Measurements from ENCODE around the gene RYR1. TPM values are rescaled to one million over a fixed set of nuclear protein-coding genes. Genes with fewer than 3 reads are reported as not detected.

RYR1 gene
- total RNA-seq, 4 donors from 2014 or later = 0.20 to 2.1 (median 1.4) TPM

GRCh38 chr19:38559428-38560401 is 126.2 kb downstream of the RYR1 start:
- in situ Hi-C loops (cut with MboI; ENCODE audit: low pct_ligation_motif_present in 1 of 4, low pct_unique_long_range_greater_than_20kb in 1 of 4, low sequenced_read_pairs in 3 of 4) (no loop called here), intact Hi-C loops (cut with DNase I; ENCODE audit: low total_unique reads) (no loop called here)
- H3K36me3 ChIP-seq = no peaks in the 10 kb centered on the region
- peaks cover 15% of the 10 kb centered on the region for H3K27me3 ChIP-seq
- H3K27ac ChIP-seq = no peak overlapping the region
- H3K4me3 ChIP-seq = no peak overlapping the region
- DNase-seq = no peak
- H3K9me3 ChIP-seq = no peaks in the 10 kb centered on the region
- WGBS, 2 donors (ENCODE audit: low coverage in 1 of 2) = 64 to 72% methylated on average over 3 to 13 of the region's 13 CpGs
- no peak for TF ChIP-seq EP300 (IDR thresholded peaks at IDR 0.05; ENCODE audit: low read depth)
- no peak for TF ChIP-seq POLR2AphosphoS5 (IDR thresholded peaks at IDR 0.05)
- TF ChIP-seq CTCF (IDR thresholded peaks at IDR 0.05) = no peak
- TF ChIP-seq POLR2A (IDR thresholded peaks at IDR 0.05) = no peak
- H3K4me1 ChIP-seq = peaks cover 0 to 6% (median 3%) of the 10 kb centered on the region in 4 donors

GRCh38 chr19:38561053-38561606 is 127.6 kb downstream of the RYR1 start:
- WGBS, 2 donors (ENCODE audit: low coverage in 1 of 2) = 92 to 100% methylated on average over 8 to 42 of the region's 42 CpGs
- intact Hi-C loops (cut with DNase I; ENCODE audit: low total_unique reads) = no loop called here
- no peak for TF ChIP-seq POLR2A (IDR thresholded peaks at IDR 0.05)
- no peak for TF ChIP-seq POLR2AphosphoS5 (IDR thresholded peaks at IDR 0.05)
- TF ChIP-seq CTCF (IDR thresholded peaks at IDR 0.05) = no peak
- no peak for TF ChIP-seq EP300 (IDR thresholded peaks at IDR 0.05; ENCODE audit: low read depth)
- Histone ChIP-seq H3K4me3 (no peak overlapping the region), H3K9me3 (no peaks in the 10 kb centered on the region), H3K36me3 (no peaks in the 10 kb centered on the region), H3K27me3 (peaks cover 26% of the 10 kb centered on the region), H3K4me1 (peaks cover 0 to 10% (median 3%) of the 10 kb centered on the region in 4 donors), H3K27ac (no peak overlapping the region)
- DNase-seq = no peak
- in situ Hi-C loops (cut with MboI; ENCODE audit: low pct_ligation_motif_present in 1 of 4, low pct_unique_long_range_greater_than_20kb in 1 of 4, low sequenced_read_pairs in 3 of 4) = no loop called here

GRCh38 chr19:38561658-38562057 is 128.2 kb downstream of the RYR1 start:
- DNase-seq = no peak
- H3K36me3 ChIP-seq = no peaks in the 10 kb centered on the region
- in situ Hi-C loops (cut with MboI; ENCODE audit: low pct_ligation_motif_present in 1 of 4, low pct_unique_long_range_greater_than_20kb in 1 of 4, low sequenced_read_pairs in 3 of 4) = no loop called here
- intact Hi-C loops (cut with DNase I; ENCODE audit: low total_unique reads) = no loop called here
- H3K4me3 ChIP-seq = no peak overlapping the region
- no peaks in the 10 kb centered on the region for H3K9me3 ChIP-seq
- peaks cover 26% of the 10 kb centered on the region for H3K27me3 ChIP-seq
- no peak for TF ChIP-seq POLR2AphosphoS5 (IDR thresholded peaks at IDR 0.05)
- TF ChIP-seq CTCF (IDR thresholded peaks at IDR 0.05) = no peak
- TF ChIP-seq EP300 (IDR thresholded peaks at IDR 0.05; ENCODE audit: low read depth) = no peak
- no peak for TF ChIP-seq POLR2A (IDR thresholded peaks at IDR 0.05)
- 84 to 85% methylated on average over 9 to 11 of the region's 11 CpGs for WGBS, 2 donors (ENCODE audit: low coverage in 1 of 2)
- no peak overlapping the region for H3K27ac ChIP-seq
- H3K4me1 ChIP-seq = peaks cover 0 to 10% (median 3%) of the 10 kb centered on the region in 4 donors

GRCh38 chr19:38562096-38562495 is 128.6 kb downstream of the RYR1 start:
- no peaks in the 10 kb centered on the region for H3K9me3 ChIP-seq
- H3K4me3 ChIP-seq = no peak overlapping the region
- H3K27ac ChIP-seq = no peak overlapping the region
- TF ChIP-seq POLR2AphosphoS5 (IDR thresholded peaks at IDR 0.05) (no peak), POLR2A (IDR thresholded peaks at IDR 0.05) (no peak), CTCF (IDR thresholded peaks at IDR 0.05) (no peak), EP300 (IDR thresholded peaks at IDR 0.05; ENCODE audit: low read depth) (no peak)
- DNase-seq = no peak
- in situ Hi-C loops (cut with MboI; ENCODE audit: low pct_ligation_motif_present in 1 of 4, low pct_unique_long_range_greater_than_20kb in 1 of 4, low sequenced_read_pairs in 3 of 4) = no loop called here
- H3K36me3 ChIP-seq = no peaks in the 10 kb centered on the region
- peaks cover 26% of the 10 kb centered on the region for H3K27me3 ChIP-seq
- 58% methylated on average over 6 of the region's 6 CpGs; no CpG with 5 or more reads in 1 of the 2 donors for whole genome bisulfite sequencing, 2 donors (ENCODE audit: low coverage in 1 of 2)
- peaks cover 0 to 10% (median 2%) of the 10 kb centered on the region in 4 donors for H3K4me1 ChIP-seq
- intact Hi-C loops (cut with DNase I; ENCODE audit: low total_unique reads) = no loop called here

All from transverse colon (tissue), 4 donors.